Osteocyte (in vitro differentiated cells): ENCODE data around the gene CCS. TPM values are rescaled to one million over a fixed set of nuclear protein-coding genes. Genes with fewer than 3 reads are reported as not detected.

ENCODE experiments used
- DNase-seq: peaks from one replicate; pipeline ENCODE4 v3.0.0; 2021; ENCODE audit warnings: mixed read lengths; ENCODE audit not compliant: unreplicated experiment; ENCODE audit errors: extremely low spot score
- H3K27ac Mint-ChIP-seq: one replicate; pipeline ENCODE4 v1.8.0; 2021; ENCODE audit warnings: mild to moderate bottlenecking, mixed read lengths; ENCODE audit not compliant: unreplicated experiment
- H3K27me3 Mint-ChIP-seq: one replicate; pipeline ENCODE4 v1.8.0; 2021; ENCODE audit warnings: mixed read lengths; ENCODE audit not compliant: unreplicated experiment
- H3K36me3 Mint-ChIP-seq: one replicate; pipeline ENCODE4 v1.8.0; 2021; ENCODE audit warnings: mixed read lengths; ENCODE audit not compliant: unreplicated experiment
- H3K4me1 Mint-ChIP-seq: one replicate; pipeline ENCODE4 v1.8.0; 2021; ENCODE audit warnings: mixed read lengths; ENCODE audit not compliant: unreplicated experiment
- H3K4me3 Mint-ChIP-seq: one replicate; pipeline ENCODE4 v1.8.0; 2021; ENCODE audit warnings: mild to moderate bottlenecking, moderate library complexity, mixed read lengths; ENCODE audit not compliant: unreplicated experiment
- H3K9me3 Mint-ChIP-seq: one replicate; pipeline ENCODE4 v1.8.0; 2021; ENCODE audit warnings: mixed read lengths; ENCODE audit not compliant: unreplicated experiment
- CTCF ChIP-seq: fragments of 200-600 bp; sonication (generic); IDR thresholded peaks from 2 replicates; pipeline ENCODE4 v1.5.0; 2021; ENCODE audit warnings: antibody characterized with exemption, mild to moderate bottlenecking, moderate library complexity
- total RNA-seq: library from RNA; stranded (reverse); gene quantifications from 2 replicates; pipeline ENCODE4 v1.2.1, GENCODE V29; 2021

The CCS gene
- total RNA-seq, 1 donor from 2014 or later, result 46.8 TPM

GRCh38 chr11:66549696-66550095, 43.3 kb upstream of the CCS start:
- H3K27me3 Mint-ChIP-seq, result peaks cover 5% of the 10 kb centered on the region
- peaks cover 17% of the 10 kb centered on the region for H3K4me1 Mint-ChIP-seq
- H3K27ac Mint-ChIP-seq, result no peak overlapping the region
- no peaks in the 10 kb centered on the region for H3K9me3 Mint-ChIP-seq
- TF ChIP-seq CTCF, result no peak
- no peak overlapping the region for H3K4me3 Mint-ChIP-seq
- DNase-seq, result no peak
- no peaks in the 10 kb centered on the region for H3K36me3 Mint-ChIP-seq

DNA sequence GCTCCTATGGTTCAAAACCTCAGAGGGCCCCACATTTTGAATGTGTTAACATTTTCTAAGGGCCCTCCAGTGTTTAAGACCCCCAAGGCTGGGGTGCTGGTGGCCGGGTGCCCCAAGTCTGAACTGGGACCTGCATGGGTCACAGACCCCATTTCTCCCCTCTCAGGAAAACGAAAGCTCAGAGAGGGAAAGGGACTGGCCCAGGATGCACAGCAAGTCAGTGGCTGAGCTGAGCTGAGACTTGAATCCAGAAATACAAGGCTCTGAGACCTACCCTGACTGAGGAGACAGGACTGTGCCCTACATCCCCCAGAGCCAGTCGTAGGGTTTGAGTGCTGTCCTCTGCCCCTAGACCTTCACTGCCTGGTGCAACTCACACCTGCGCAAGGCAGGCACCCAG, 42.1 kb upstream of the CCS start:
- no peak overlapping the region for H3K27ac Mint-ChIP-seq

GRCh38 chr11:66554602-66555001, 38.4 kb upstream of the CCS start:
- H3K9me3 Mint-ChIP-seq, result no peaks in the 10 kb centered on the region
- no peaks in the 10 kb centered on the region for H3K27me3 Mint-ChIP-seq
- H3K4me3 Mint-ChIP-seq, result no peak overlapping the region
- DNase-seq, result no peak
- H3K36me3 Mint-ChIP-seq, result no peaks in the 10 kb centered on the region
- H3K27ac Mint-ChIP-seq, result no peak overlapping the region
- no peaks in the 10 kb centered on the region for H3K4me1 Mint-ChIP-seq
- no peak for TF ChIP-seq CTCF

More for the DNA sequence above, 42.1 kb upstream of the CCS start:
- TF ChIP-seq CTCF, result no peak
- Mint-ChIP-seq H3K36me3 (no peaks in the 10 kb centered on the region), H3K4me3 (no peak overlapping the region), H3K9me3 (no peaks in the 10 kb centered on the region), H3K4me1 (peaks cover 13% of the 10 kb centered on the region), H3K27me3 (peaks cover 5% of the 10 kb centered on the region)
- no peak for DNase-seq

- no peaks in the 10 kb centered on the region for H3K9me3 Mint-ChIP-seq
- no peaks in the 10 kb centered on the region for H3K4me1 Mint-ChIP-seq
- DNase-seq, result no peak
- no peaks in the 10 kb centered on the region for H3K36me3 Mint-ChIP-seq
- no peak overlapping the region for H3K4me3 Mint-ChIP-seq
- H3K27ac Mint-ChIP-seq, result no peak overlapping the region
- TF ChIP-seq CTCF, result no peak
- H3K27me3 Mint-ChIP-seq, result no peaks in the 10 kb centered on the region
Observed at GRCh38 chr11:66555416-66555815, 37.6 kb upstream of the CCS start.

DNA sequence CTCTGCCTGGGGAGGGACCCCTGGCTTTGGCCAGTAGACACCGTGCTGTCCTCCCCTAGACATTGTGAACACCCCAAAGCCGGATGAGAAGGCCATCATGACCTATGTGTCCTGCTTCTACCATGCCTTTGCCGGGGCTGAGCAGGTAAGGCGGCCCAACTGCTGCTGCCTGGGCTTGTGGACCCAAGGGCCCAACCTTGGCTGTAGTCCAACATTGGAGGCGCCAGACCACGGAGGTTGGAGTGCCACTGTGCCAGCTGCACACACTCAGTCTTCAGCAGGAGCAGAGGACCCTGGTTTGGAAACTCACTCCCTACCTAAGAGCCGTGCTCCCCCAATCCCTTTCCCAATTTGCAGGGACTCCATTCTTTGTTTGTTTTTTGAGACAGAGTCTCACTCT, 36.9 kb upstream of the CCS start:
- no peak overlapping the region for H3K27ac Mint-ChIP-seq
- no peaks in the 10 kb centered on the region for H3K9me3 Mint-ChIP-seq
- no peak for TF ChIP-seq CTCF

More for the DNA sequence above, 36.9 kb upstream of the CCS start:
- Mint-ChIP-seq H3K27me3 (no peaks in the 10 kb centered on the region), H3K4me1 (no peaks in the 10 kb centered on the region), H3K36me3 (no peaks in the 10 kb centered on the region), H3K4me3 (no peak overlapping the region)
- no peak for DNase-seq
